K562 (cell line): ENCODE results near the gene TMEM126A. TPM values are rescaled to one million over a fixed set of nuclear protein-coding genes. Genes with fewer than 3 reads are reported as not detected.

Experiments used
- ATF4 ChIP-seq: fragments of 450-650 bp; formaldehyde crosslinking; IDR thresholded peaks from 2 replicates; pipeline ENCODE4 v1.4.0; 2022; ENCODE audit warnings: mild to moderate bottlenecking, moderate library complexity
- BRD4 ChIP-seq: fragments of 200-600 bp; sonication (generic); IDR thresholded peaks from 2 replicates; pipeline ENCODE4 v1.6.1; 2017; ENCODE audit warnings: inconsistent platforms
- FOXK2 ChIP-seq, 2 experiments: fragments of 450-650 bp; IDR thresholded peaks in 1 of 2; conservative IDR thresholded peaks in 1 of 2; 2 replicates each; pipeline ENCODE4 v1.6.1; 2016; ENCODE audit warnings: low read depth in 2 of 2, mild to moderate bottlenecking in 1 of 2
- KLF16 ChIP-seq: IDR thresholded peaks from 2 replicates; pipeline ENCODE4 v1.6.1; 2016; ENCODE audit warnings: antibody characterized with exemption
- MTF1 ChIP-seq: fragments of 250-450 bp; sonication (Bioruptor Pico); IDR thresholded peaks from 2 replicates; pipeline ENCODE4 v1.9.0; 2021; ENCODE audit warnings: moderate library complexity, mild to moderate bottlenecking, inconsistent platforms, borderline replicate concordance
- SMARCC2 ChIP-seq: fragments of 450-650 bp; IDR thresholded peaks from 2 replicates; pipeline ENCODE4 v1.6.1; 2017; ENCODE audit warnings: antibody characterized with exemption, moderate library complexity, mild to moderate bottlenecking, low read depth
- SMARCE1 ChIP-seq: fragments of 450-650 bp; IDR thresholded peaks from 2 replicates; pipeline ENCODE4 v1.7.1; 2016; ENCODE audit warnings: mild to moderate bottlenecking
- TCF3 ChIP-seq: sonication (generic); formaldehyde crosslinking; IDR thresholded peaks from 2 replicates; pipeline ENCODE4 v1.4.0; 2020; ENCODE audit warnings: mild to moderate bottlenecking, missing genetic modification reagents
- TSC22D4 ChIP-seq: fragments of 450-650 bp; IDR thresholded peaks from 2 replicates; pipeline ENCODE4 v1.6.1; 2016; ENCODE audit warnings: missing genetic modification characterization, missing biosample characterization, control low read depth
- YBX1 ChIP-seq: fragments of 450-650 bp; IDR thresholded peaks from 2 replicates; pipeline ENCODE4 v1.7.1; 2016; ENCODE audit warnings: mild to moderate bottlenecking
- ZKSCAN1 ChIP-seq: fragments of 150-350 bp; IDR thresholded peaks from 2 replicates; pipeline ENCODE4 v1.6.1; 2016; ENCODE audit warnings: low read depth, low read length
- ZNF407 ChIP-seq: fragments of 450-650 bp; IDR thresholded peaks from 2 replicates; pipeline ENCODE4 v1.6.1; 2016; ENCODE audit warnings: low read depth
- ZNF586 ChIP-seq: fragments of 450-650 bp; formaldehyde crosslinking; conservative IDR thresholded peaks from 2 replicates; pipeline ENCODE4 v1.4.0; 2020; ENCODE audit warnings: mild to moderate bottlenecking, moderate library complexity
- polyA plus RNA-seq, 8 experiments: library from polyadenylated mRNA; depleted of rRNA in 4 of 8; stranded (reverse) in 5 of 8; unstranded in 3 of 8; fragments of >200 nt; fragmentation: Nextera tagmentation in 2 of 8; fragmentation: Illumina TruSeq in 1 of 8; extraction: Ambion mirVana in 2 of 8; extraction: Trizol in 1 of 8; gene quantifications; 2 replicates each; pipeline versions ENCODE4 v1.2.1 to v1.2.3, GENCODE V29; 2011 to 2014; ENCODE audit warnings: inconsistent platforms in 1 of 8, missing spikeins in 1 of 8
- total RNA-seq, 7 experiments: library from RNA; depleted of rRNA in 6 of 7; stranded (reverse); fragments of >200 nt in 6 of 7; fragmentation: Illumina TruSeq in 2 of 7; extraction: Trizol in 2 of 7; gene quantifications; 2 replicates each; pipeline versions ENCODE4 v1.2.1 to v1.2.3, GENCODE V29; 2011 to 2021; ENCODE audit warnings: low replicate concordance in 1 of 7
- TF ChIP-seq, protein P1 (sequence below), 2 experiments: IDR thresholded peaks; 2 replicates each; pipeline ENCODE4 v1.6.1; 2011; ENCODE audit warnings: borderline replicate concordance in 1 of 2, control low read depth in 1 of 2, low read depth in 1 of 2, low read length in 1 of 2, mild to moderate bottlenecking in 1 of 2, mixed read lengths in 1 of 2, moderate library complexity in 1 of 2; ENCODE audit not compliant: insufficient read depth in 1 of 2, insufficient read length in 1 of 2, poor library complexity in 1 of 2, severe bottlenecking in 1 of 2; ENCODE audit errors: extremely low read depth in 1 of 2
- TF ChIP-seq, protein P2 (sequence below), 3 experiments: IDR thresholded peaks in 2 of 3; conservative IDR thresholded peaks in 1 of 3; 2 replicates each; pipeline ENCODE4 v1.5.1; 2011 to 2012; ENCODE audit warnings: low read length in 3 of 3, mild to moderate bottlenecking in 3 of 3, control low read depth in 2 of 3, improper control_type of control experiment in 1 of 3, inconsistent platforms in 1 of 3, low read depth in 1 of 3, mixed read lengths in 1 of 3, moderate library complexity in 1 of 3; ENCODE audit not compliant: insufficient read depth in 2 of 3

Gene TMEM126A
- total and polyA plus RNA-seq, 9 of the 15 experiments (the other 6 are each of a cell fraction or from before 2014, with no cell fraction given), result 19.3 to 154 (median 56.3) TPM

- TF ChIP-seq ZNF407 (no peak), ATF4 (CRISPR knock-in tag) (no peak), ZKSCAN1 (0 out of 2 replicates have a peak, but pooled peaks have one; percentile 43), MTF1 (CRISPR knock-in tag) (no peak), TSC22D4 (tag) (no peak), ZNF586 (CRISPR knock-in tag) (no peak), TCF3 (peak; percentile 6; the same call in 1 of the 2 replicates), FOXK2 (conservative IDR thresholded peaks at IDR 0.05 in 1 of 2, IDR thresholded peaks at IDR 0.05 in 1 of 2; ENCODE audit: low read depth in 2 of 2) (peak; percentile 78 to 81), KLF16 (0 out of 2 replicates have a peak, but pooled peaks have one; percentile 16), SMARCC2 (0 out of 2 replicates have a peak, but pooled peaks have one; percentile 24), BRD4 (no peak), SMARCE1 (no peak), YBX1 (no peak)
- TF ChIP-seq, protein P1, sequence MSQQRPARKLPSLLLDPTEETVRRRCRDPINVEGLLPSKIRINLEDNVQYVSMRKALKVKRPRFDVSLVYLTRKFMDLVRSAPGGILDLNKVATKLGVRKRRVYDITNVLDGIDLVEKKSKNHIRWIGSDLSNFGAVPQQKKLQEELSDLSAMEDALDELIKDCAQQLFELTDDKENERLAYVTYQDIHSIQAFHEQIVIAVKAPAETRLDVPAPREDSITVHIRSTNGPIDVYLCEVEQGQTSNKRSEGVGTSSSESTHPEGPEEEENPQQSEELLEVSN (IDR thresholded peaks at IDR 0.05; ENCODE audit: borderline replicate concordance in 1 of 2, extremely low read depth in 1 of 2, insufficient read depth in 1 of 2, insufficient read length in 1 of 2, low read depth in 1 of 2, low read length in 1 of 2, poor library complexity in 1 of 2, severe bottlenecking in 1 of 2), result no peak
- TF ChIP-seq, protein P2, sequence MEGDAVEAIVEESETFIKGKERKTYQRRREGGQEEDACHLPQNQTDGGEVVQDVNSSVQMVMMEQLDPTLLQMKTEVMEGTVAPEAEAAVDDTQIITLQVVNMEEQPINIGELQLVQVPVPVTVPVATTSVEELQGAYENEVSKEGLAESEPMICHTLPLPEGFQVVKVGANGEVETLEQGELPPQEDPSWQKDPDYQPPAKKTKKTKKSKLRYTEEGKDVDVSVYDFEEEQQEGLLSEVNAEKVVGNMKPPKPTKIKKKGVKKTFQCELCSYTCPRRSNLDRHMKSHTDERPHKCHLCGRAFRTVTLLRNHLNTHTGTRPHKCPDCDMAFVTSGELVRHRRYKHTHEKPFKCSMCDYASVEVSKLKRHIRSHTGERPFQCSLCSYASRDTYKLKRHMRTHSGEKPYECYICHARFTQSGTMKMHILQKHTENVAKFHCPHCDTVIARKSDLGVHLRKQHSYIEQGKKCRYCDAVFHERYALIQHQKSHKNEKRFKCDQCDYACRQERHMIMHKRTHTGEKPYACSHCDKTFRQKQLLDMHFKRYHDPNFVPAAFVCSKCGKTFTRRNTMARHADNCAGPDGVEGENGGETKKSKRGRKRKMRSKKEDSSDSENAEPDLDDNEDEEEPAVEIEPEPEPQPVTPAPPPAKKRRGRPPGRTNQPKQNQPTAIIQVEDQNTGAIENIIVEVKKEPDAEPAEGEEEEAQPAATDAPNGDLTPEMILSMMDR (IDR thresholded peaks at IDR 0.05 in 2 of 3, conservative IDR thresholded peaks at IDR 0.05 in 1 of 3; ENCODE audit: insufficient read depth in 2 of 3, low read depth in 1 of 3, low read length in 3 of 3), result peak; percentile 71 to 84 (median 79)
Measured at GRCh38 chr11:85663753-85664614, 16.2 kb downstream of the TMEM126A start (continued).
